ENCODE measurements around the gene EXOSC2. TPM values are rescaled to one million over a fixed set of nuclear protein-coding genes. Genes with fewer than 3 reads are reported as not detected.

EXOSC2 gene
- total and polyA plus RNA-seq, 2 of the 13 experiments (the other 11 are each of a cell fraction or from before 2014, with no cell fraction given) = 27.5 to 63.8 TPM

DNA sequence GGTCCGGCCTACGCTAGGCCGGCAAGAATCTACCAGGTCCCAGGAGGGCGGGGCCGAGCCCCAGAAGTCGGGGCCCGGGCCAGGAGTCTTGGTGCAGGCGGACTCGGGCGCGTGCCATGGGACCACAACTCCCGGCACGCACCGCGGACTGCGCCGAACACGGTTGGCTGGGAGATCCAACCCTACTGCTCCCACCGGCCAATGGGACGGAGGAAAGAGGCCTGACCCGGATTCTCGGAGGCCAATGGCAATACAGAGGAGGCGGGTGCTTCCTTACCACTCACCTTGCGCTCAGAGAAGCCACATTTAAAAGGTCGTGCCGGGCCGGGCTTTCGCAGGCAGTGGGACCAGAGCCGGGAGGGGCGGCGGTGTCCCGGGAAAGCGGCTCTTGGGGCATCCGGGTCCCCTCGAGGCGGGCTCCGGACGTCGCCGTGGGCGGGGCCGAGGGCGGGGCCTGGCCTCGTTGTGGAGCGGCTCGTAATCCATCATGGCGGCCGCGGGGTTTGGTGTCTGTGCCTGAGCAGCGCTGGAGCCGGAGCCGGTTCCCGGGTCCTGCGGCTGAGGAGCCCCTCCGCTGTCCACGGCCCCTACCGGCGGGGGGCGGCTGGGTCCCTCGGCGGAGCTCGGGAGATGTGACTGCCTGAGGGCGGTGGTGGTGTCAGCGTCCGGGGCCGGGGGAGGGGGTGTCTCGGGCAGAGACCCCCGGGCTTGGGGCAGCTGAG lies 19.1 kb downstream of the EXOSC2 start (continued):
- TF ChIP-seq HMG20A (CRISPR knock-in tag; IDR thresholded peaks at IDR 0.05; ENCODE audit: borderline replicate concordance) (no peak), RBAK (CRISPR knock-in tag; IDR thresholded peaks at IDR 0.05) (no peak), BRCA1 (CRISPR knock-in tag; IDR thresholded peaks at IDR 0.05) (no peak), RFX5 (IDR thresholded peaks at IDR 0.05; ENCODE audit: low read depth, low read length) (no peak), GTF2F1 (IDR thresholded peaks at IDR 0.05; ENCODE audit: low read length) (no peak), PTBP1 (IDR thresholded peaks at IDR 0.05; ENCODE audit: low read depth, low read length, poor library complexity, severe bottlenecking) (no peak), ATRX (CRISPR knock-in tag; IDR thresholded peaks at IDR 0.05; ENCODE audit: borderline replicate concordance) (no peak), NAIF1 (CRISPR knock-in tag; IDR thresholded peaks at IDR 0.05; ENCODE audit: borderline replicate concordance) (no peak), NFIC (IDR thresholded peaks at IDR 0.05; ENCODE audit: low read length) (no peak), ZNF749 (CRISPR knock-in tag; IDR thresholded peaks at IDR 0.05; ENCODE audit: borderline replicate concordance) (no peak), REXO4 (CRISPR knock-in tag; IDR thresholded peaks at IDR 0.05; ENCODE audit: borderline replicate concordance) (no peak), EHMT2 (IDR thresholded peaks at IDR 0.05; ENCODE audit: borderline replicate concordance, low read depth, low read length) (no peak), RNF2 (conservative IDR thresholded peaks at IDR 0.05; ENCODE audit: low read depth) (no peak), NCOR1 (IDR thresholded peaks at IDR 0.05; ENCODE audit: borderline replicate concordance, low read length) (peak; percentile 7; the same call in 1 of the 2 replicates), ZNF777 (CRISPR knock-in tag; IDR thresholded peaks at IDR 0.05) (0 out of 2 replicates have a peak, but pooled peaks have one; percentile 7), ZNF326 (CRISPR knock-in tag; IDR thresholded peaks at IDR 0.05; ENCODE audit: borderline replicate concordance) (no peak), IRX3 (CRISPR knock-in tag; IDR thresholded peaks at IDR 0.05; ENCODE audit: borderline replicate concordance, low read depth) (no peak), TRIM24 (CRISPR knock-in tag; IDR thresholded peaks at IDR 0.05) (no peak), ELF4 (CRISPR knock-in tag; IDR thresholded peaks at IDR 0.05; ENCODE audit: borderline replicate concordance) (no peak), SNAPC2 (CRISPR knock-in tag; IDR thresholded peaks at IDR 0.05) (0 out of 2 replicates have a peak, but pooled peaks have one; percentile 13), MIXL1 (CRISPR knock-in tag; IDR thresholded peaks at IDR 0.05) (no peak)
- TF ChIP-seq, protein P1, sequence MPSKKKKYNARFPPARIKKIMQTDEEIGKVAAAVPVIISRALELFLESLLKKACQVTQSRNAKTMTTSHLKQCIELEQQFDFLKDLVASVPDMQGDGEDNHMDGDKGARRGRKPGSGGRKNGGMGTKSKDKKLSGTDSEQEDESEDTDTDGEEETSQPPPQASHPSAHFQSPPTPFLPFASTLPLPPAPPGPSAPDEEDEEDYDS (CRISPR knock-in tag; IDR thresholded peaks at IDR 0.05) = peak; percentile 90
- TF ChIP-seq, protein P2, sequence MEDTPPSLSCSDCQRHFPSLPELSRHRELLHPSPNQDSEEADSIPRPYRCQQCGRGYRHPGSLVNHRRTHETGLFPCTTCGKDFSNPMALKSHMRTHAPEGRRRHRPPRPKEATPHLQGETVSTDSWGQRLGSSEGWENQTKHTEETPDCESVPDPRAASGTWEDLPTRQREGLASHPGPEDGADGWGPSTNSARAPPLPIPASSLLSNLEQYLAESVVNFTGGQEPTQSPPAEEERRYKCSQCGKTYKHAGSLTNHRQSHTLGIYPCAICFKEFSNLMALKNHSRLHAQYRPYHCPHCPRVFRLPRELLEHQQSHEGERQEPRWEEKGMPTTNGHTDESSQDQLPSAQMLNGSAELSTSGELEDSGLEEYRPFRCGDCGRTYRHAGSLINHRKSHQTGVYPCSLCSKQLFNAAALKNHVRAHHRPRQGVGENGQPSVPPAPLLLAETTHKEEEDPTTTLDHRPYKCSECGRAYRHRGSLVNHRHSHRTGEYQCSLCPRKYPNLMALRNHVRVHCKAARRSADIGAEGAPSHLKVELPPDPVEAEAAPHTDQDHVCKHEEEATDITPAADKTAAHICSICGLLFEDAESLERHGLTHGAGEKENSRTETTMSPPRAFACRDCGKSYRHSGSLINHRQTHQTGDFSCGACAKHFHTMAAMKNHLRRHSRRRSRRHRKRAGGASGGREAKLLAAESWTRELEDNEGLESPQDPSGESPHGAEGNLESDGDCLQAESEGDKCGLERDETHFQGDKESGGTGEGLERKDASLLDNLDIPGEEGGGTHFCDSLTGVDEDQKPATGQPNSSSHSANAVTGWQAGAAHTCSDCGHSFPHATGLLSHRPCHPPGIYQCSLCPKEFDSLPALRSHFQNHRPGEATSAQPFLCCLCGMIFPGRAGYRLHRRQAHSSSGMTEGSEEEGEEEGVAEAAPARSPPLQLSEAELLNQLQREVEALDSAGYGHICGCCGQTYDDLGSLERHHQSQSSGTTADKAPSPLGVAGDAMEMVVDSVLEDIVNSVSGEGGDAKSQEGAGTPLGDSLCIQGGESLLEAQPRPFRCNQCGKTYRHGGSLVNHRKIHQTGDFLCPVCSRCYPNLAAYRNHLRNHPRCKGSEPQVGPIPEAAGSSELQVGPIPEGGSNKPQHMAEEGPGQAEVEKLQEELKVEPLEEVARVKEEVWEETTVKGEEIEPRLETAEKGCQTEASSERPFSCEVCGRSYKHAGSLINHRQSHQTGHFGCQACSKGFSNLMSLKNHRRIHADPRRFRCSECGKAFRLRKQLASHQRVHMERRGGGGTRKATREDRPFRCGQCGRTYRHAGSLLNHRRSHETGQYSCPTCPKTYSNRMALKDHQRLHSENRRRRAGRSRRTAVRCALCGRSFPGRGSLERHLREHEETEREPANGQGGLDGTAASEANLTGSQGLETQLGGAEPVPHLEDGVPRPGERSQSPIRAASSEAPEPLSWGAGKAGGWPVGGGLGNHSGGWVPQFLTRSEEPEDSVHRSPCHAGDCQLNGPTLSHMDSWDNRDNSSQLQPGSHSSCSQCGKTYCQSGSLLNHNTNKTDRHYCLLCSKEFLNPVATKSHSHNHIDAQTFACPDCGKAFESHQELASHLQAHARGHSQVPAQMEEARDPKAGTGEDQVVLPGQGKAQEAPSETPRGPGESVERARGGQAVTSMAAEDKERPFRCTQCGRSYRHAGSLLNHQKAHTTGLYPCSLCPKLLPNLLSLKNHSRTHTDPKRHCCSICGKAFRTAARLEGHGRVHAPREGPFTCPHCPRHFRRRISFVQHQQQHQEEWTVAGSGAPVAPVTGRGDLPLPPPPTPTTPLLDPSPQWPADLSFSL (CRISPR knock-in tag; IDR thresholded peaks at IDR 0.05) = no peak
- TF ChIP-seq, protein P3, sequence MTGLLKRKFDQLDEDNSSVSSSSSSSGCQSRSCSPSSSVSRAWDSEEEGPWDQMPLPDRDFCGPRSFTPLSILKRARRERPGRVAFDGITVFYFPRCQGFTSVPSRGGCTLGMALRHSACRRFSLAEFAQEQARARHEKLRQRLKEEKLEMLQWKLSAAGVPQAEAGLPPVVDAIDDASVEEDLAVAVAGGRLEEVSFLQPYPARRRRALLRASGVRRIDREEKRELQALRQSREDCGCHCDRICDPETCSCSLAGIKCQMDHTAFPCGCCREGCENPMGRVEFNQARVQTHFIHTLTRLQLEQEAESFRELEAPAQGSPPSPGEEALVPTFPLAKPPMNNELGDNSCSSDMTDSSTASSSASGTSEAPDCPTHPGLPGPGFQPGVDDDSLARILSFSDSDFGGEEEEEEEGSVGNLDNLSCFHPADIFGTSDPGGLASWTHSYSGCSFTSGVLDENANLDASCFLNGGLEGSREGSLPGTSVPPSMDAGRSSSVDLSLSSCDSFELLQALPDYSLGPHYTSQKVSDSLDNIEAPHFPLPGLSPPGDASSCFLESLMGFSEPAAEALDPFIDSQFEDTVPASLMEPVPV (CRISPR knock-in tag; IDR thresholded peaks at IDR 0.05) = no peak
